ENCODE data around the gene GGT6.

DNA sequence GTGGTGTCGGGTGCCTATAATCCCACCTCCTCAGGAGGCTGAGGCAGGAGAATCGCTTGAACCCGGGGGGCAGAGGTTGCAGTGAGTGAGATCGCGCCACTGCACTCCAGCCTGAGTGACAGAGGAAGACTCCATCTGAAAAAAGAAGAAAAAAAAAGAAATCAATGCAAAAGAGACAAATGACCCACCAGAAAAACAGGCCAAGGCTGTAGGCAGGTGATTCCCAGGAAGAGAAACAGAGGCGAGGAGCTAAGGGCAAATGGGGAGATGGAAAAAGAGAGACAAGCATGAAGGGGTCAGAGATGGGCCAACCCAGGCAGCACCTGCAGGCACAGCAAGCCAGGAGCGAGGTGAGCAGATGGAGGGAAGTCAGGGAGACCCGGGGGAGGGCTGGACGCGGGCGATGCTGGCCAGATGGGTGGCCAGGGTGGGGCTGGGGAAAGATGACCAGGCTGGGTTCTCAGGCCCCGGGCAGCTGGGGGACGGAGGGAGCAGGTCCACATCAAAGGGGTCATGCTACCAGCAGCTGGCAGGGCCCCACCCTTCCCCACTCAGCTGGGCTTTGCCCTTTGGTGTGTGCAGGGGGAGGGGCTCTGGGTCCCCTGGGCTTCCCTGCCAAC, 30.7 kb downstream of the GGT6 start:
- TF ChIP-seq RFX5 (IDR thresholded peaks at IDR 0.05; ENCODE audit: low read length), result no peak
- no peak for TF ChIP-seq CHD2 (IDR thresholded peaks at IDR 0.05; ENCODE audit: low read length, partially characterized antibody)
- TF ChIP-seq RAD21 (IDR thresholded peaks at IDR 0.05; ENCODE audit: low read length), result no peak
- TF ChIP-seq, protein P1, sequence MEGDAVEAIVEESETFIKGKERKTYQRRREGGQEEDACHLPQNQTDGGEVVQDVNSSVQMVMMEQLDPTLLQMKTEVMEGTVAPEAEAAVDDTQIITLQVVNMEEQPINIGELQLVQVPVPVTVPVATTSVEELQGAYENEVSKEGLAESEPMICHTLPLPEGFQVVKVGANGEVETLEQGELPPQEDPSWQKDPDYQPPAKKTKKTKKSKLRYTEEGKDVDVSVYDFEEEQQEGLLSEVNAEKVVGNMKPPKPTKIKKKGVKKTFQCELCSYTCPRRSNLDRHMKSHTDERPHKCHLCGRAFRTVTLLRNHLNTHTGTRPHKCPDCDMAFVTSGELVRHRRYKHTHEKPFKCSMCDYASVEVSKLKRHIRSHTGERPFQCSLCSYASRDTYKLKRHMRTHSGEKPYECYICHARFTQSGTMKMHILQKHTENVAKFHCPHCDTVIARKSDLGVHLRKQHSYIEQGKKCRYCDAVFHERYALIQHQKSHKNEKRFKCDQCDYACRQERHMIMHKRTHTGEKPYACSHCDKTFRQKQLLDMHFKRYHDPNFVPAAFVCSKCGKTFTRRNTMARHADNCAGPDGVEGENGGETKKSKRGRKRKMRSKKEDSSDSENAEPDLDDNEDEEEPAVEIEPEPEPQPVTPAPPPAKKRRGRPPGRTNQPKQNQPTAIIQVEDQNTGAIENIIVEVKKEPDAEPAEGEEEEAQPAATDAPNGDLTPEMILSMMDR (IDR thresholded peaks at IDR 0.05), result no peak
- no peak for TF ChIP-seq RXRA (IDR thresholded peaks at IDR 0.05; ENCODE audit: borderline replicate concordance, low read depth)

Data from SK-N-SH (cell line).